HG03342 (cell line): Measurements from ENCODE around the gene CNTN3.

Experiments
- ATAC-seq: cut with Tn5 transposase; IDR thresholded peaks from one replicate; pipeline ENCODE4 v1.9.1; 2021; ENCODE audit warnings: mild to moderate bottlenecking, moderate library complexity; ENCODE audit not compliant: unreplicated experiment

Gene CNTN3

GRCh38 chr3:74613060-74613459 lies 1.4 kb downstream of the CNTN3 start:
- no peak for ATAC-seq

- no peak for ATAC-seq
Observed at GRCh38 chr3:74611206-74611605, 3.3 kb downstream of the CNTN3 start.

- no peak for ATAC-seq
Observed at GRCh38 chr3:74607803-74608202, 6.7 kb downstream of the CNTN3 start.

GRCh38 chr3:74606996-74607395 lies 7.5 kb downstream of the CNTN3 start:
- no peak for ATAC-seq

- ATAC-seq = no peak
Observed at GRCh38 chr3:74605437-74605836, 9.0 kb downstream of the CNTN3 start.

GRCh38 chr3:74603292-74603691 lies 11.2 kb downstream of the CNTN3 start:
- no peak for ATAC-seq

- no peak for ATAC-seq
Observed at GRCh38 chr3:74602471-74602870, 12.0 kb downstream of the CNTN3 start.

GRCh38 chr3:74601793-74602192 lies 12.7 kb downstream of the CNTN3 start:
- no peak for ATAC-seq

- ATAC-seq = no peak
Observed at GRCh38 chr3:74599564-74599963, 14.9 kb downstream of the CNTN3 start.

- ATAC-seq = no peak
Observed at GRCh38 chr3:74593152-74593551, 21.3 kb downstream of the CNTN3 start.

- no peak for ATAC-seq
Observed at GRCh38 chr3:74592359-74592758, 22.1 kb downstream of the CNTN3 start.

GRCh38 chr3:74591946-74592345 lies 22.5 kb downstream of the CNTN3 start:
- no peak for ATAC-seq

GRCh38 chr3:74591342-74591741 lies 23.1 kb downstream of the CNTN3 start:
- no peak for ATAC-seq

GRCh38 chr3:74590620-74591262 lies 23.7 kb downstream of the CNTN3 start:
- no peak for ATAC-seq

- no peak for ATAC-seq
Observed at GRCh38 chr3:74584782-74585181, 29.7 kb downstream of the CNTN3 start.

- ATAC-seq = no peak
Observed at GRCh38 chr3:74582982-74583381, 31.5 kb downstream of the CNTN3 start.

- ATAC-seq = no peak
Observed at GRCh38 chr3:74575857-74576256, 38.6 kb downstream of the CNTN3 start.

GRCh38 chr3:74571118-74571517 lies 43.3 kb downstream of the CNTN3 start:
- ATAC-seq = no peak
